Left renal pelvis (tissue), 4 donors: Measurements from ENCODE around the gene ZNF469. TPM values are rescaled to one million over a fixed set of nuclear protein-coding genes. Genes with fewer than 3 reads are reported as not detected.

Experiments used
- DNase-seq, 4 donors: peaks; one replicate each; pipeline ENCODE4 v3.0.0-alpha.2; 2013; ENCODE audit warnings: low read depth in 4 of 4, low spot score in 3 of 4
- polyA plus RNA-seq, 4 donors: library from polyadenylated mRNA; unstranded; fragments of 120-200 nt; gene quantifications; one replicate each; pipeline ENCODE4 v1.2.1, GENCODE V29; 2013; ENCODE audit not compliant: insufficient read length in 4 of 4

Gene ZNF469
- polyA plus RNA-seq, 4 donors = 1.3 to 6.8 (median 1.4) TPM

DNA sequence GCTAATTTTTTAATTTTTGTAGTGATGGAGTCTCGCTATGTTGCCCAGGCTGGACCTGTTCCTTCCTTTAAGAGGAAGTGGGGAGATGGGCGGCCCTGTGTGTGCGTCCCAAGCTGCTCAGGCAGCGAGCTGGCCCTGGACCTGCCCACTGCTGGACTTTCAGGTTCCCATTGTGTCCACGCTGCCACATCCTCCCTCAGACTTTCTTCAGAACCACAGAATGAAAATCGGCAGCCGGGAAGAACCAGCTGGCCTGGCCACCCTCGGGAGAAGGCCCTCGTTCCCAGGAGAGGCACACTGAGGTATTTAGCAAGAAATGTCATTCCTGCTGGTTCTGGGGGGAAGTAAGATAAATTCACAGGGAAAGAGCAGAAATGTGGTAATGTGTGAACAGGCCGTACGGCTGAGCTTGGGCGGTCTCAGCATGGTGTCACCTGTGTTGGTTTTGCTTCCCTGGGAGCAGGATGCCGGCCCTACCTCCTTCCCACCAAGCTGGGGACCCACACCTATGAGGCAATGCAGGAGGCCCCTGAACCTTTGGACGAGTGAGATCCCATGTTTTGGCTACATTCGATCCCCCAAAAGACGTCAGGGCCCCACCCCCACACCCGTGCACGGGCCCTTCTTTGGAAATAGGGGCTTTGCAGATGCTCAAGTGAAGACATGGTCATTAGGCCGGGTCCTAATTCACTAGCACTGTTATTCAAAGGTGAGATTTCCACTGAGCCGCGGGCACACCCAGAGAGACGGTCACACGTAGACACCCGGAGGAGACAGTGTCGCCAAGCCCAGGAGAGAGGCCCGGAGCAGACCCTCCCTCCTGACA is 35.9 kb upstream of the ZNF469 start:
- no peak for DNase-seq

DNA sequence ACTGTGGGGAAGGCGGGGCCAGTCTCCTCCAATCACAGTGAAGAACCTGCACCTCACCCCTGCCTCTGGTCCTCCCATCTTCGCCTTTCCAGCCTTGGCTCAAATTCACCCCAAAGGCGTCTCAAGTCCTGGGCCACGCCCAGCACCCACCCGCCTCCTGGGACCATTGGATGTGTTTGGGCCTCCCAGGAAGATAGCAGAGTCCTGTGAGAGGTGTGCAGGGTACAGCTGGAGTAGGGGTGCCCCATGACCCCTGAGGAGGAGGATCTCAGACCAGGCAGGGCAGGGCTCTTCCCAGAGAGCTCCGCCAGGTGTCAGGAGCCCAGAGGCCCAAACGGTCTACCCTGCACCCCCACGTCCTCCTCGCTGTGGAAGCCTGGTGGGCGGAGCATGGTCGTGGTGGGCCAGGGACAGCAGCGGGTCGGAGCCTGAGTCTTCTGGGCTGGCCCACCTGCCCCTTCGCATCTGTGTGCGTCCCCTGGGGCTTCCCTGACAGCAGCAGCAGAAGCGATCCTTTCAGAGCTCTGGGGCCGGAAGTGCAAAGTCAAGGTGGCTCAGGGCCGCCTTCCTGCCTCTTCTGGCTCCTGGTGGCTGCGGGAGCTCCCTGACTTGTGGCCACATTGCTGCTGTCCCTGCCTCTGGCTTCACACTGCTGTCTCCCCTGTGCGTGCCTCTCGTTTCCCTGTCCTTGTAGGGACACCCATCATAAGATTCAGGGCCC is 34.9 kb upstream of the ZNF469 start:
- no peak for DNase-seq

DNA sequence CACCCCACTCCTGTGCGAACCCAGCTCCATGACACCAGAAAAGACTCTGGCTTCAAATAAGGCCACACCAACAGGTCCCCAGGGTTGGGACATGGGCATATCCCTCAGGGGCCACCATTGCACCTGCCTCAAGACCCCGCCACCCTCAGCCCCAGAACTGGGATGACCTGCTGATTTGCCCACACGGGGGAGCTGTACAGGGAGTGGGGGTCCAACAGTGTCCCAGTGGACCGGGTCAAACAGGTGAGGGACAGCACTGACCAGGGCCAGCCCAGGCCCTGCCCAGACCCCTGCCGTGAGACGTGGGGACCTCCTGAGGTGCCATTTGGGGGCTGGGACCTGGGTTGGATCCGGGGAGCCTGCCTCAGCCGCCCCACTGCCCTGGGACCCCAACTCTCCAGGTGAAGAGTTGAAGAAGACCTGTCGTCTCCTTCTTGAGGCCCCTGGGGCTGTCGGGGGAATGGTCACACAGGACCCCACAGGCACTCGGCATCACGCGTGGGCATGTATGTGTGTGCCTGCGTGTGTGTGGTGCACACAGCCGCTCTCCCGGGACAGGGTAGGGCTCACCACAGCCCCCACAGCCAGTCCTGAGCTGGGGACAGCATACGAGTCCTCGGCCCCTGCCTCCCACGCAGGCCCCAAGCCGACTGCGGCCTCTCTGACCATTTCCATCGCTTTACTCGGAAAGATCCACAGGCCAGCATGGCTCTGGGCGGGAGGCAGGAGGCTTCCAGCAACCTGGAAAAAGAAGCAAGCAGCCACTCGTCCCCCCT is 34.2 kb upstream of the ZNF469 start:
- no peak for DNase-seq

DNA sequence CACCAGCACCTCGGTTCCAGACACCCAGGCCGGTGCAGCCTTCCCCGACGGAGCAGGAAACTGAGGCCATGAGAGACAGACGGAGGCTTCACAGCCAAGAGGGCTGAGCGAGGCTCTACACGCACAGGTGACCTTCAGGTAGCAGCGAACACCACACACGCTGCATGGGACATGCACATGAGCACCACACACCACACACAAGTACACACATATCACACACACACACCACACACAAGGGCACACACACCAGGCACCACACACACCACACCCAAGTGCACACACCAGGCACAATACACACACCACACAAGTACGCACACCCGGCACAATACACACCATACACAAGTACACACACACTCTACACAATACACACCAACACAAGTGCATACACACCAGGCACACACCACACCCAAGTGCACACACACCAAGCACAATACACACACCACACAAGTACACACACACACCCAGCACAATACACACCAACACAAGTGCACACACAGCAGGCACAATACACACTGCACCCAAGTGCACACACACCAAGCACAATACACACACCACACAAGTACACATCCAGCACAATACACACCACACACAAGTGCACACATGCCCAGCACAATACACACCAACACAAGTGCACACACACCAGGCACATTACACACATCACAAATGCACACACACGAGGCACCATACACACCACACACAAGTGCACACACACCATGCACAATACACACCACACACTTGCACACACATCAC is 33.4 kb upstream of the ZNF469 start:
- no peak for DNase-seq

DNA sequence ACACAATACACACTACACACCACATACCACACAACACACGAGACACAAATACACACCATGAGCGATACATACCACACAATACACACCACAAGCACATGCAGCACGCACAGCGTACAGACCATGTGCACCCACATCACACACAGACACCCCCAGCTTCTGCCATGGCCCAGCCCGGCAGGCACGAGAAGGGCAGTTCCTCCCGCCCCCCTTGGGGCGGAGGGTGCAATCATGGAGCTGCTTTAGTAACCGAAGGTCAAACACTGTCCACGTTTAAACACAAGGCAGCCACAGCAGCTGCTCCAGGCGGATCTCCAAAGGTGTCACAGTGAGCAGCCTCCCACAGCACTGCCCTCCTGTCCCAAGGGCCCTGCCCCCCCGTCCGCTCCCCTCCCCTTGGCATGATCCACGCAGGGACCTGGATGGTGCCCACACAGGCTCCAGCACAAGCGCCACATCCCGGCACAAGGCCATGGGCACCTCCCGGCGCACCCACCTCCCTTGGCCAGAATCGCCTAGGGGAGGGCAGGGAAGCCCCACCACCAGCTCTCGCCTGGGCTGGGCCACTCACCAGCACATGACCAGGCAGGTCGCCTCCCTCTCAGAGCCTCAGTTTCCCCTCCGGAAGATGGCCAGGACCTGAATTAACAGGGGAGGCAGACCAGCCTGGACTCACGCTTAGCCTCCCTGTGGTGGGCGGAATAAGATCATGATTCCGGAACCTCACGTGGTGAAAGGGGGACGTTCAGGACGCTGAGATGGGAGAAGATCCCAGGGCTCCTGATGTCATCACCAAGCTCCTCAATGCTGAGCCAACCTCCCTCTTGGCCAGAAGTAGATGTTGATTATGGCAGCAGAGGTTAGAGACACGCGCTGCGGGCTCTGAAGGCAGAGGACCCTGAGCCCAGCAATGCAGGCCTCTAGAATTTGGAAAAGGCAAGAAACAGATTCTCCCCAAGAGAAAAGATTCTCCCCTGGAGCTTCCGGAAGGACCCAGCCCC is 32.6 kb upstream of the ZNF469 start:
- no peak for DNase-seq

DNA sequence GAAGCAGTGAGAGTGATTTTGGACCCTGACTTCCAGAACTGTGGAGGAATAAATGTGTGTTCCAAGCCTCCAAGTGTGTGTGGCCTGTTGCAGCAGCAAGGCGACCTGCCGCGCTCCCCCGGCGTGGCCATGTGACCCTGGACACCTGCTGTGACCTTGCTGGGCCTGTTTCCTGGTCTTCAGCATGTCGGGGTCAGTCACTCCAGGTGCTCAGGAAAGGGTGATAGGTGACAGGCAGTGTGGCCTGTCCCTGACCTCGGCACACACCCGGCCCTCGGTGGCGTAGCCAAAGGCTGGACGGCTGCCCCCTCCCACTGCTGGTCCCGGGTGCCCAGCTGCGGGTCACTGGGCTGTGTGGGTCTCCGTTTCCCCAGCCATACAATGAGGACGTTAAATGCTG is 31.8 kb upstream of the ZNF469 start:
- no peak for DNase-seq

DNA sequence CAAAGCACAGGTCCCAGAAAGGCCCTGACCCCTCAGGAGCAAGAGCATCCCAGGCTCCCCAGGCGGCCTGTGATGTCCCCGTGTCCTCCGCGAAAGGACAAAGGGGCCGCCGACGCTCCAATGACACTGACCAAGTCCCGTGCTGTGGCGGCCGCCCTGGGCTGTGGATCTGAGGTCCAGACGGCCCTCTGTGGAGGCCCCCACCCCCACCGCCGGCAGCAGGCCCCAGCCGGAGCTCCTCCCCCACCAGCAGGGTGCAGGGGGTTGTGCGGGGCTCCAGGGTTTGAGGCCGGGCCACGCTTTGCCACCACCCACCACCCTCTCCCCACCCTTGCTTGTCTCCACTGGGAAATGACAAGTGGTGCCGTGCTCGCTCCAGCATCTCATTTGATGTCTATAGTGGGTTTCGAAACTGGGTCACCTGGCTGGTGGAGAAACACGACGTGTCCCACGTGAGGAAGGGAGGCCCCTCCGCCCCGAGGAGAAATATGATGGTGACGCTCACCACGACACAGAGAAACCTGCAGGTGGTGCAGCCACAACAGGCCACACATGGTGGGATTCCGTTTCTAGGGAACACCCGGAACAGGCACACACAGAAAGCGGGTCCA is 31.2 kb upstream of the ZNF469 start:
- no peak for DNase-seq

DNA sequence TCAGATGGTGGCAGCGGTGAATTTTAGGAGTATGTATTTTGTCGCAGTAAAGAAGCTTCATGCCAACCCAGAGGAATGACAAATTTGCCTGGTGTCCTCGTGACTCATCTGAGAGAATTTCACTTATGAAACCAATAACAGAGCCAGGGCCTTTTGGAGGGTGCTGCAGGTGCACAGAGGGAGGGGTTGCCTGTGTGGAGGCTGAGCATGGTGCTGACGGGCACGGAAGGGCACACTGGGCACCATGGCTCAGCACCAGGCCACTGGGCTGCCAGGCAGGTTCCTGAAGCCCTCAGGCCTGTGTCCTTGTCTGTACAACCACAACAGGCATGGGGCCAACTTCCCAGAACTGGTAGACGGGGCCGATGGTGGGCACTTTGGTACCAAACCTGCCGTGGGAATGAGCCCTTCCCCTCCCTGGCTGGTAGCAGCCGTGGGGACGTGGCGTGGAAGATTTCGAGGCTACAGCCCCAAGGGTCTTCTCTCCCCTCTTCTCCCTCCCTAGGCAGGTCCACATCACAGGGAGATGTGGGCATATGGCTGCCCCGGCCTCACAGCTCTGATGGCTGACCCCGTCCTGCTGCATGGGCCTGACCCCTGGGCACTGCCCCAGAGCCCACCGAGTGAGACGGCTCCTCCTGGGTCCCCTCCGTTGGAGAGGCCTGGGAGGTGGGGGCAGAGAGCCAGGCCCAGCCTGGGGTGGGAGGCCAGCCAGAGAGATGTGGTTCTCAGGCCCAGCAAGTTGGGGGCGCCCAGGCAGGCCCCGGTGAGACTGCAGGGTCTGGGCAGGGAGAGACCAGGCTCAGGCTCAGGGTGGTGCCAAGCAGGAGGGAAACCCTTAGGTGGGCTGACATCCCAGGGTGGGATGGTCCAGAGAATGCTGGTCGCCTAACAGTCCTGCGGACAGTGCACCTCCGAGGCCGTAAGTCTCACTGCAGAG is 30.2 kb upstream of the ZNF469 start:
- no peak for DNase-seq

DNA sequence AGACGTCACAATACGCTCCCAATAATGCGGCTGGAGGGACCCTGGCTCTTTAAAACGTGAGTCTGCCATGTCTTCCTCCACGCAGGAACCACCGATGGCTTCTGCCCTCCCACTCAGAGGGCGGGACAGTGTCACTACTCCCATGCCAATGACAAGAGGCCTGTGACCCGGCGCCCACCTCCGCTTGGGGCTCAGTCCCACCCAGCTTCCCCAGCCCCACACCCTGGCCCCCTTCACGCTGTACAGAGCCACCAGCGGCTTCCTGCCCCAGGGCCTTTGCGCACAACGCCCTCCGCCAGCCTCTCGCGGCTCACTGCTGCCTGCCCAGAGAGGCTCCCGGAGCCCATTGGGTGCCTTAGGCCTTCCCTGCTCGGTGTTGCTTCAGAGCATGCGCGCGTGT is 29.5 kb upstream of the ZNF469 start:
- no peak for DNase-seq

DNA sequence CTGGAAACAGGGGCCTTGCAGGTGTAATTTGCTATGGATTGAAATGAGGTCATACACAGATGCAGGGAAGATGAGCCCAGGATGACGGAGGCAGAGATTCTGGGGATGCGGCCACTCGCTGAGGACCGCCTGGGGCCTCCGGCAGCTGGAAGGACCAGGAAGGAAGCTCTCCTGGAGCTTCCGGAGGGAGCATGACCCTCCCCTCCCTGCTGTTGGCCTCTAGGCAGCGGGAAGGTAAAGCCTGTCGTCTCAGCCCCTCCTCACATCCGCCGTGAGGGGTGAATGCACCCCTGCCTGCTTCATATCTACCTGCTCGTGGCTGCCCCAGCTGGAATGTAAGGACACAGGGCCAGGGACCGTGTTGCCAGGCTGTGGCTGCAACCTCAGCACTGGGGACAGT is 29.1 kb upstream of the ZNF469 start:
- DNase-seq = no peak

DNA sequence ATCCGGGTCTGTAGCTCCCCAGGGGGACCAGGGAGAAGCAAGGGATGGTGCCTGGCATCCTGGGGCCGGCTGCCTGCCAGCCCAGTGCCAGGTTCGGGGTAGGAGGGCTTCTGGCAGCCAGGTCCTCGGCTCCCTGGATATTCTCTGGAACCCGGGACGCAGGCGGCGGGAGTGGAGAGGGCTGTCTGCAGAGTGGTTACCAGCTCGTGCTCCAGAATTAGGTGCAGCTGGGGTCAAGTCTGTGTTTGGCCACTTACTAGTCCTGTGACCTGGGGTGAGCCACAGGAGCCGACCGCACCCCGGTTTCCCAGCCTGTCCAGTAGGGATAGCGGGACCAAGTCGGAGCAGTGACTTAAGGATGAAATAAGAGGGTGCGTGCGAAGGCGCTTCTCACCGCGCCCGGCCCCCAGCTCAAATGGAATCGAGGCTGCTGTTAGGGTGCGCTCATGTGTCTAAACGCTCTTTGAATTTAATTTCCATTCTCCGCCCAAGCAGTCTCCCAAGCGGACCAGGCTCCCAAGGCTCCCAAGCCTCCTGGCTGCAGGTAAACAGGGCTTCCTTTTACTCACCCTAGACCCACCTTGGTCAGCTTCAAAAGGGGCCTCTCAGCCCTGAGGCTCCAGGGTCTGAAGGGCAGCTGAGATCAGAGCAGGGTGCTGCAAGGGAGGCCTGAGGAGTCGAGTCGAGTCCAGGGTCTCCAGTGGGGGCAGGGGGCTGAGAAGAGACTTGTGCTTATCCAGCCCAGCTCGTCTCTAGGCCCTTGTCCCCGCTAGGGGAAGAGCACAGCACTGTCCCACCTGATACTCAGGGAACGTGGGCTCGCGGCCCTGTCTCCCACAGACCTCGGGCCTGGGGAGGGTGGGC is 28.3 kb upstream of the ZNF469 start:
- no peak for DNase-seq

DNA sequence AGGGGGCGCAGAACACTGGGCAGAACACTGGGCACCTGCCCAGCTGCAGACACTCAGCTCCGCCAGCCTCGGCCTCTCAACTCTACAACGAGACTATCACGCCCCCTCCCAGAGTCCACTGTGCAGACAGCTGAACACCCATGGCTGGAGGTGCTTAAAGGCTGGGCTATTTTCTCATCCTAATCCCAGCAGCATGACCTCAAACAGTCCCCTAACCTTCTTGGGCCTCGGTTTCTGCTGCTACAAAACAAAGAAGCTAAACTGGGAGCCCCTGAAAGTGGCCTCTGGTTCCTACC is 27.7 kb upstream of the ZNF469 start:
- DNase-seq = no peak

DNA sequence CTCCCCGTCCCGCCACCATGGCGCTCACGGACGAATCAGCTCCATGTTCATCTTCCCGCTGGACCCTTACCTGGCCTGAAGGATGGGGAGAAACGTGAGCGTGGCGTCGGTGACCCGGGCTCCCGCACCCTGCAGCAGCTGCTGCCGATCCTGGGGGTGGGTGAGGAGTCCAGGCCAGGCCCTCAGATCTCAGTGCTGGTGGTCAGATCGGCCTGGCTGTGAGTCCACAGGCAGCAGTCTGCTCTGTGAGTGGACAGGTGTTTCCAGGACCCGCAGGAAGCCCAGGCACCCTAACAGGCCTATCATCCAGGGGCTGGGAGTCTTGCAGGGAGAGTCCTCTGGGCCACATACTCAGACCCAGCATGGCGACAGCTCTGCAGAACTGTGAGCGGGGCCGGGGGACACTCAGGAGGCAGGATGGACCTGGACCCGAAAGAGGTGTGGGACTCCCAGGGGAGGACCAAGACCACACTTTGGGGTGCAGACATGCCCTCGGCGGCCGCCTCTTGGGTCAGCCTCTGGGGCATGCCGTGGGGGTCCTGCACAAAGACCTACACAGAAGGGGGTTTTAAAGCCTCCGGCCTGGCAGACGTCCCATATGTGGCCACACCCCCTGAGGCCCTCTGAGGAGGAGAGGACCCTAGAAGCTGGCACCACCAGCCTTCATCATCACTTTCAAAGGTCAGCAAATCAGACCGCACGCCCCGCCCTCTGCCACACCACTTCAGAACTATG is 27.2 kb upstream of the ZNF469 start:
- no peak for DNase-seq

DNA sequence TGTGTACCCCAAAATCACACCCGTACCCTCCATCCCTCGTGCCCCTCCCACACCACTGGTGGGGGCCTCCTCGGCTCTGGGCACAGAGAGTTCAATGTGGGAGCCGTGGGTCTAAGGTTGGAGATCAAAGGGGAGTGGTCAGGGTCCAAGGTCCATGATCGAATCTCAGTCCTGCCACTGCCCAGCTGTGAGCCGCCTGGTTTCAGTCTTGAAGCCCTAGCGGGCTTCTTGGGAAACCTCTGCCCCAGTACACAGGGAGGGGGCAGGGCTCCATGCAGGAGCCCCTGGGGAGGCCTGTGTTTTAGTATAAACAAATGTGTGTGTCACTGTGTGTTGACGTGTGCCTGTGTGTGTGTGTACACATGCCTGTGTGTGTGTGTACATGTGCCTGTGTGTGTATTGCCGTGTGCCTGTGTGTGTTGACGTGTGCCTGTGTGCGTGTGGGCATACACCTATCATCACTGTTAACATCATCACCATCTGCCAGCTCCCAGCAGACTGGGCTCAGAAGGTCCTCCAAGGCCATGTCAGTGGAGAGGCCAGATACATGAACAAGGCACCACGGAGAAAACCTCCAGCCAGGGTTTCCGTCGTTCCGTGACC is 26.5 kb upstream of the ZNF469 start:
- DNase-seq = no peak

DNA sequence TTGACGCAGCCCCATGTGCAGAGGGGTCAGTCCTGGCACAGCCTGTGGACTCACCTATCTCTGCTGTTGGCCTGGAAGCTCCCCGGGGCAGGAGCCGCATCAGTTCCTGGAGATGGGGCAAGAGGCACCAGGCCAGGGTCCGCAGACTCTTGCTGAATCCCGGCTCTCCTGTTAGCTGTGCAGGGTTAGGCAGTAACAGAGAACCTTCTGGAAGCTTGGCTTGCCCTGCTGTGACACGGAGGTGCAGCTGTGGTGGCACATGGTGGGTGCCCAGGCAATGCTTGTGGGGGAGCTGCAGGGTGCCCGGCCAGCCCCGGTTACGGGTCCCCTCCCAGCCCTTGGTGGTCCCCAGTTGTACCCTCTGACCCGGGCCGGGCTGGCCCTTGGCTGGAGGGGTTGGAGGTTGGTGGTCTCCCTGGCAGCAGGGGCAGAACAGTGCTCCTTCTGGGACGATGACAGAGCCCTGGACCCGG is 26.0 kb upstream of the ZNF469 start:
- no peak for DNase-seq
